ENCODE results near the gene LSM11. TPM values are rescaled to one million over a fixed set of nuclear protein-coding genes. Genes with fewer than 3 reads are reported as not detected.
"Not testable (repeated sequence)": the region's sequence is repeated elsewhere in the genome, so short reads cannot be mapped to it uniquely, and the experiment has no call there.

Gene LSM11
- total RNA-seq, 1 experiment from 2014 or later: 10.9 TPM

DNA sequence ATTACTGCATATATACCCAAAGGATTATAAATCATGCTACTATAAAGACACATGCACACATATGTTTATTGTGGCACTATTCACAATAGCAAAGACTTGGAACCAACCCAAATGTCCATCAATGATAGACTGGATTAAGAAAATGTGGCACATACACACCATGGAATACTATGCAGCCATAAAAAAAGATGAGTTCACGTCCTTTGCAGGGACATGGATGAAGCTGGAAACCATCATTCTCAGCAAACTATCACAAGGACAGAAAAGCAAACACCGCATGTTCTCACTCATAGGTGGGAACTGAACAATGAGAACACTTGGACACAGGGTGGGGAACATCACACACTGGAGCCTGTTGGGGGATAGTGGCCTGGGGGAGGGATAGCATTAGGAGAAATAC is 16.9 kb upstream of the LSM11 start:
- not testable (repeated sequence) for H3K4me3 ChIP-seq; H3K27ac ChIP-seq; H3K36me3 ChIP-seq; DNase-seq; H3K27me3 ChIP-seq; H3K9me3 ChIP-seq (replicated peaks); H3K4me1 ChIP-seq

DNA sequence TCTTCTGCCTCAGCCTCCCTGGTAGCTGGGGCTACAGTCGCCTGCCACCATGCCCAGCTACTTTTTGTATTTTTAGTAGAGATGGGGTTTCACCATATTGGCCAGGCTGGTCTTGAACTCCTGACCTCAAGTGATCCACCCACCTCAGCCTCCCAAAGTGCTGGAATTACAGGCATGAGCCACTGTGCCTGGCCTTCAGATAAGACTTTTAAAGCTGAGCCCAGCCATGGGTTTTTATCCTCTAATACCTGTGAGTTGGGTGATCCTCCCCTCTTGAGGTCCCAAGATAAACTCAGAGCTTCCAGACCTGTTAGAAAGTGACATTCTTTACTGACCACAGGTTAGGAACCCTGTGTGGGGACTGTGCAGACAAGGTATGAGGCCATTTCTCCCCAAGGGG is 15.7 kb upstream of the LSM11 start:
- H3K27ac ChIP-seq; H3K4me1 ChIP-seq; H3K27me3 ChIP-seq; DNase-seq; H3K36me3 ChIP-seq; H3K4me3 ChIP-seq; H3K9me3 ChIP-seq (replicated peaks): not testable (repeated sequence)

DNA sequence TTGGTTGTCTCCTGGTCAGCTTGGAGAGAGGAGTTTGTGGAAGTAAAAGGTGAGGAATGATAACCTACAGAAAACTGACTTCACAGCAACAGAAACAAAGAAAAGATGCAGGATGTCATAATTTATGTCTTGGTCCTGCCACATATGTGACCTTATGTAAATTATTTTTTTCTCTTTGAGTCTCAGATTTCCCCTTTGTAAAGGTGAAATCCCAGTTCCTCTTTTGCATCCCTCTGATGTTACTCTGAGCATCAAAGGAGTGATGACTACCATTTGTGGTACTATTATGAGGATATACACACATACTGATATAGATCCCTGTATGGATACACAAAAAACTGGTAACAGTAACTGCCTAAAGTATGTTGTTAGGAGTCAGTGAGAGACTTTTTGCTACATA is 13.7 kb upstream of the LSM11 start:
- peaks cover 8% of the 10 kb centered on the region; the same call in 1 of the 2 replicates for H3K36me3 ChIP-seq
- peaks cover 4% of the 10 kb centered on the region; the same call in 1 of the 2 replicates for H3K4me1 ChIP-seq
- no peaks in the 10 kb centered on the region for H3K27me3 ChIP-seq
- no peak for DNase-seq
- H3K9me3 ChIP-seq (replicated peaks): no peaks in the 10 kb centered on the region; the same call in 1 of the 2 replicates
- H3K4me3 ChIP-seq: no peak overlapping the region
- H3K27ac ChIP-seq: no peak overlapping the region

DNA sequence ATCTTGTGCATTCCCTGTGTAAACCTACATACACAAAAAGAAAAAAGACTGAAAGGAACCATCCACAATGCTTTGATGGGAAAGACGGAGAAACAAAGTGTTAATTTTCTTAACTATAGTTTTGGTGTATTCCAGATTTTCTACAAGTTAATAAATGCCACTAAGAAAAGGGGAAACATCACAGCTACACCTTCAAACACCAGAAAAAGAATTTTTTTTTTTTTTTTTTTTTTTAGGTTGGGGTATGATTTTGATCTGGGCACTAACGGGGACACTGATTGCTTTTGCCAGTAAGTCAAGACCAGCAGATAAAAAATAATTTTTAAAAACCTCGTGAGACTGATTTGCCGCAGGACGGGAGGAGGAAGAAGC is 12.6 kb upstream of the LSM11 start:
- Histone ChIP-seq H3K4me1 (peaks cover 4% of the 10 kb centered on the region; the same call in 1 of the 2 replicates), H3K9me3 (replicated peaks) (no peaks in the 10 kb centered on the region; the same call in 1 of the 2 replicates), H3K27ac (peak overlapping the region; percentile 59), H3K36me3 (peaks cover 12% of the 10 kb centered on the region; the same call in 1 of the 2 replicates), H3K27me3 (no peaks in the 10 kb centered on the region), H3K4me3 (peak overlapping the region; percentile 69)
- DNase-seq: no peak

DNA sequence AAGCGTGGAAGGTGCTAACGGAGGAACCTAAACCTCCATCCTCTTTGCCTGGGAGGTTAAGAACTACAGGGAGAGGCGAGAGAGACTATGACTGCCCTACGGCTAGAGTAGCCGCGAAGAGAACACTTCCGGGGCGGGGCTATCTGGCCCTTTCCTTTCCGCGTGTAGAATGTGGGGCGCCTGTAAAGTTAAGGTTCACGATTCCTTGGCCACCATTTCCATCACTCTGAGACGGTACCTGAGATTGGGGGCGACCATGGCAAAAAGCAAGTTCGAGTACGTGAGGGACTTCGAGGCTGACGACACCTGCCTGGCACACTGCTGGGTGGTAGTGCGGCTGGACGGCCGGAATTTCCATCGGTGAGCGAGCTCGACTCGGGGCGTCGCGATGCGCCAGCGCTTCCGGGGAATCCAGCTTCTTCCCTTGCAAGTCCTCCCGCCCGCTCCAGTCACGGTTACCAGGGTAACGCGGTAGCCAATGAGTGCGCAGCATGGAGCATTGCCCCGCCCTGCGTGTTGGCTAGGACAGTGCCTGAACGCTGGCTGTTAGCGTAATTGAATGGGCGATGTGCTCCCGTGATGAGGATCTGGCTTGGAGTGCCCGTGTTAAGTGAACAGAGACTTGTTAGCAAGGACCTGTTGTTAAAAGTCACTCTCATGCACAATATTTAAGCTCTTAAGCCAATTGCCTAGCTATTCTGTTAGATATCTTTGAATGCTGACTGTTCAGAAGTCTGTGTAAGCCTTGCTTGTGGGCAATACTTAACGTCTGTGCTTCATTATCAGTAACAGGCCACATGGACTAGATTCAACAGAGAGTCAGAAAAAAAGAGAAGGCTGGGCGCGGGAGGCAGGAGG is 12.0 kb upstream of the LSM11 start, which contains the start of gene THG1L:
Gene THG1L, plus strand, starts transcription at position 149 of the 858 bp plus-strand sequence. Its CDS starts 21 bp downstream, at position 170.
- Histone ChIP-seq H3K27ac (peak within 1 kb of the TSS; percentile 59), H3K9me3 (replicated peaks) (no peaks in the 10 kb centered on the region; the same call in 1 of the 2 replicates), H3K4me3 (peak within 1 kb of the TSS; percentile 69), H3K36me3 (peaks cover 15% of the 10 kb centered on the region; the same call in 1 of the 2 replicates), H3K4me1 (peaks cover 4% of the 10 kb centered on the region; the same call in 1 of the 2 replicates), H3K27me3 (no peaks in the 10 kb centered on the region)
- DNase-seq: peak; percentile 99

DNA sequence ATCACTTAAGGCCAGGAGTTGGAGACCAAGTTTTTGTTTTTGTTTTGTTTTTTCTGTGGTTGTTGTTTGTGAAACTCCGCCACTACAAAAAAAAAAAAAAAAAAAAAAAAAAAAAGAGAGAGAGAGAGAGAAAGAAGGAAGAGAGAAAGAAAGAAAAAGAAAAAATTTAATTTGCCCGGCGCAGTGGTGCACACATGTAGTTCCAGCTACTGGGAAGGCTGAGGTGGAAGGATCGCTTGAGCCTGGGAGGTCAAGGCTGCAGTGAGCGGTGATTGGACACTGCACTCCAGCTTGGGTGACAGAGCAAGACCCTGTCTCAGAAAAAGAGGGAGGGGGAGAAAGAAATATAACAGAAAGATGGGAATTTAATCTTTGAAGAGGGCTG is 11.4 kb upstream of the LSM11 start:
- no peak overlapping the region for H3K27ac ChIP-seq
- H3K4me1 ChIP-seq: peaks cover 4% of the 10 kb centered on the region; the same call in 1 of the 2 replicates
- no peak overlapping the region; the same call in 1 of the 2 replicates for H3K4me3 ChIP-seq
- H3K36me3 ChIP-seq: peaks cover 19% of the 10 kb centered on the region; the same call in 1 of the 2 replicates
- no peaks in the 10 kb centered on the region for H3K9me3 ChIP-seq (replicated peaks)
- DNase-seq: no peak
- no peaks in the 10 kb centered on the region for H3K27me3 ChIP-seq

DNA sequence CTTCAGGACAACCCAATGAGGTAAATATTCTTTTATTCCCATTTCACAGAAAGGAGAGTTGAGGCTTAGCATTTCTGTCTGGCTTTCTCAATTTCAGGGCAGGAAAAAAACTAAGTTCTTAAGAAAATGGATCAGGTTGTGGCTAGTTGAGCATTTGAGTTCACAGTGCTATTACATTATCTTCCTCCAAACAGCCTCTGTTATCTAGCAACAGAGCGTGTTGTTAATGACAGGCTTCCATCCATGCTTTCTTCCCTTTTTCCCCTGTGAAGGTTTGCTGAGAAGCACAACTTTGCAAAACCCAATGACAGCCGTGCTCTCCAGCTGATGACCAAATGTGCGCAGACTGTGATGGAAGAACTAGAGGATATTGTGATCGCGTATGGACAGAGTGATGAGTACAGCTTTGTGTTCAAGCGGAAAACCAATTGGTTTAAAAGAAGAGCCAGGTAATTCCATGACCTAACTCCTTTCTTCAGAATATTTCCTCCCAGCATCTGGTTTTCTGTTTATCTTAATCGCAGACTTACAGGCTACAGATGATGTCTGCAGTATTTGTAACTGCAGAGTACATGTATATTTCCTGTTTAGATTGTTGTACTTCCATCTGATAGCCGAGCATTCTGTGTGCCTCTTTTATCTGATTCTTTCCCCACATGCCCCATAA is 10.8 kb upstream of the LSM11 start:
- no peak for DNase-seq
- no peaks in the 10 kb centered on the region for H3K9me3 ChIP-seq (replicated peaks)
- peaks cover 4% of the 10 kb centered on the region; the same call in 1 of the 2 replicates for H3K4me1 ChIP-seq
- H3K36me3 ChIP-seq: peaks cover 19% of the 10 kb centered on the region; the same call in 1 of the 2 replicates
- H3K27me3 ChIP-seq: no peaks in the 10 kb centered on the region
- no peak overlapping the region for H3K4me3 ChIP-seq
- H3K27ac ChIP-seq: no peak overlapping the region

DNA sequence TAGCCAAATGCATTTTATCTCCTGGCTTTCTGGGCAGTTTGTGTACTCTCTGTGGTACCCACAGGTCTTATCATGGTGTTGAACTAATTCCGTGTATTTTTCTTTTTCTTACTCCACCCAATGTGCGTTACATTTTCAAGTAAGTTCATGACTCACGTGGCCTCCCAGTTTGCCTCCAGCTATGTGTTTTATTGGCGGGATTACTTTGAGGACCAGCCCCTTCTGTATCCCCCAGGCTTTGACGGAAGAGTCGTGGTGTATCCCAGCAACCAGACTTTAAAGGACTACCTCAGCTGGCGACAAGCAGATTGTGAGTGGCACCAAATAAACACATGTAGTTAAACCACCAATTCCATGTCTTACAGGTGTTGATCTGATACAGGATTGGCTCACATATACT is 9.1 kb upstream of the LSM11 start:
- Histone ChIP-seq H3K4me1 (peaks cover 4% of the 10 kb centered on the region; the same call in 1 of the 2 replicates), H3K36me3 (peaks cover 28% of the 10 kb centered on the region), H3K9me3 (replicated peaks) (no peaks in the 10 kb centered on the region), H3K27ac (no peak overlapping the region), H3K27me3 (no peaks in the 10 kb centered on the region), H3K4me3 (no peak overlapping the region)
- DNase-seq: no peak

DNA sequence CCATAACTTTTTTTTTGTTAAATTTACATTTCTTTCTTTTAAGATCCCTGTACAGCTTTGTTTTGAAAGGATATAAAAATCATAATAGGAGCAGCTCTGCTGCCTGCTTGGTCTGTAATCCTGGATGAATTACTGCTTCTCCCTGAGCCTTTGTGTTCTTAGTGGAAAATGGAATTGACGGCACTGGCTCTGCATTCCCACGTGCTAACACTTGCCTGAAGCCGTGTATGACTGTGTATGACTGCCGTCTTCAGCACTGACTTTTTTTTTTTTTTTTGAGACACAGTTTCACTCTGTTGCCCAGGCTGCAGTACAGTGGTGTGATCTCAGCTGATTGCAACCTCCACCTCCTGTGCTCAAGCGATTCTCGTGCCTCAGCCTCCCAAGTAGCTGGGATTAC is 7.5 kb upstream of the LSM11 start:
- Histone ChIP-seq H3K27ac (no peak overlapping the region), H3K36me3 (peaks cover 36% of the 10 kb centered on the region), H3K27me3 (no peaks in the 10 kb centered on the region), H3K9me3 (replicated peaks) (no peaks in the 10 kb centered on the region), H3K4me3 (no peak overlapping the region), H3K4me1 (peaks cover 4% of the 10 kb centered on the region; the same call in 1 of the 2 replicates)
- no peak for DNase-seq

DNA sequence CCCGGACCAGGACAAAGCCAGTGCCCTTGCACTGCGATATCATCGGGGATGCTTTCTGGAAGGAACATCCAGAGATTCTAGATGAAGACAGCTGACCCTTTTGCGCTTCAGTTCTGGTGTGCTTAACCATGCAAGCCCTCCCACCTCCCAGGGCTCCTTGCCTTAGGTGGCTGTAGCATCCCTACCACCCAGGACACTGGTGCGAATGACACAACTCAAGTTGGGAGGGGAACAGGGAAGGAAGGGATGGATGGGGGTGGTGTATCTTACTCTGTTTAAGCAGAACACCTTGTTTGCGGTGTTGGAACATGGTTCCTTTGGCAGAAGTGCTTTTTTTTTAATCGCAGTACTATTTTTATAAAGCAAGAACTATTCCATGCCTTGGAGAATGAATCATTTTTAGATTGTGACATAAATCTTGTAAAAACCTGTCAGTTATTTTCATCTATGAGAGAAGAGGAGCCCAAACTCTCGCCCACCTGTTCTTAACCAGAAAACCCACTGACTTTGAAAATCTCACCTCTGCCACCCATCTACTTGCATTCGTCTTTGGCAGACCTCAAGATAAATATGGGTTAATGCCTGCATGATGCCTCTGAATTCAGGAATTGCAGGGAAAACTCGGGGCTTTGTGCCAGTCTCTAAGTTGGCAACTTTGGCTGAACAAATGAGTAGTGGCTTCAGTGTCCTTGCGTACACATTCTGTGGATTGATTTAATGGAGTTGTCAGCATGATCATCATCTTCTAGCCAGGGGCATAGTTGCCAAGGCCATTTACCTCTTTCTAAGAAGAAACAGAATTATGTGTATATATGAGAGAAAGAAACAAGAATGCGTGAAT is 3.9 kb upstream of the LSM11 start:
- Histone ChIP-seq H3K27ac (no peak overlapping the region), H3K4me3 (no peak overlapping the region), H3K36me3 (peaks cover 28% of the 10 kb centered on the region), H3K27me3 (no peaks in the 10 kb centered on the region), H3K9me3 (replicated peaks) (no peaks in the 10 kb centered on the region), H3K4me1 (peaks cover 7% of the 10 kb centered on the region; the same call in 1 of the 2 replicates)
- no peak for DNase-seq

DNA sequence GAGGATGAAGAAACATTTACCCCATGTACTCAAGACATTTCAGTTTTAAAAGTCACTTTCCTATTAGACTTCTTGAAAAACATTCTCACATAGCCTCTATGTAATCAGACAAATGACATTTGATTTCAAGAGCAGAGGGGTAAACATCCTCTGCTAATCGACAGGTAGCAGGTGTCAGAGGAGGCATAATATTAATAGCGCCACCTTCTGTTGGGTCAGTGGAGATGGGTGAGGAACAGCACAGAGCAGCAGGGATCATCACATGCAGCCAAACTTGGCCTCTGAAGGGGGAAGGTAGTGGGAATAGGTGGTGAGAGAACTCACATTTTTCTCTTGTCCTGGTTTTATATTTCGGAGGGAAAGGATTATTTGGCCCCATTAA is 3.3 kb upstream of the LSM11 start:
- Histone ChIP-seq H3K4me3 (no peak overlapping the region), H3K36me3 (peaks cover 27% of the 10 kb centered on the region), H3K27ac (no peak overlapping the region), H3K27me3 (no peaks in the 10 kb centered on the region), H3K9me3 (replicated peaks) (no peaks in the 10 kb centered on the region), H3K4me1 (peaks cover 7% of the 10 kb centered on the region; the same call in 1 of the 2 replicates)
- peak; percentile 29 to 69 for DNase-seq

DNA sequence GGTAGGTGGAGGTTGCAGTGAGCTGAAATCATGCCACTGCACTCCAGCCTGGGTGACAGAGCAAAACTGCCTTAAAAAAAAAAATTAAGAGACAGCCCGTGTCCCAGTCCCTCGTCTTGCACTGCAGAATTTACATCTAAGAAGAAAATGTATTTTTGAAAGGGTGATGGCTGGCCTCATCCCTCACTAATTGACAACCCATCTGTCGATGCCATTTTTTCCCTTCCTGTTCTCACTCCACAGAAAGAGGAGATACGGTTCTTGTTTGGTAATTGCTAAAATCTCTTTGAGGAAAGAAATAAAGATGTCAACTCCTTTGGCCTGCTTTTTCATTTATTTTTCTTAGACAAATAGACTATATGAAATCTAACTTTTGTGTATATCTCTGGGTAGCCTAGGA is 2.4 kb upstream of the LSM11 start:
- 0 out of 2 replicates have a peak overlapping the region, but pooled peaks have one; percentile 7 for H3K27ac ChIP-seq
- DNase-seq: no peak
- peaks cover 23% of the 10 kb centered on the region for H3K36me3 ChIP-seq
- no peak overlapping the region for H3K4me3 ChIP-seq
- no peaks in the 10 kb centered on the region for H3K27me3 ChIP-seq
- H3K4me1 ChIP-seq: peaks cover 7% of the 10 kb centered on the region; the same call in 1 of the 2 replicates
- no peaks in the 10 kb centered on the region for H3K9me3 ChIP-seq (replicated peaks)

DNA sequence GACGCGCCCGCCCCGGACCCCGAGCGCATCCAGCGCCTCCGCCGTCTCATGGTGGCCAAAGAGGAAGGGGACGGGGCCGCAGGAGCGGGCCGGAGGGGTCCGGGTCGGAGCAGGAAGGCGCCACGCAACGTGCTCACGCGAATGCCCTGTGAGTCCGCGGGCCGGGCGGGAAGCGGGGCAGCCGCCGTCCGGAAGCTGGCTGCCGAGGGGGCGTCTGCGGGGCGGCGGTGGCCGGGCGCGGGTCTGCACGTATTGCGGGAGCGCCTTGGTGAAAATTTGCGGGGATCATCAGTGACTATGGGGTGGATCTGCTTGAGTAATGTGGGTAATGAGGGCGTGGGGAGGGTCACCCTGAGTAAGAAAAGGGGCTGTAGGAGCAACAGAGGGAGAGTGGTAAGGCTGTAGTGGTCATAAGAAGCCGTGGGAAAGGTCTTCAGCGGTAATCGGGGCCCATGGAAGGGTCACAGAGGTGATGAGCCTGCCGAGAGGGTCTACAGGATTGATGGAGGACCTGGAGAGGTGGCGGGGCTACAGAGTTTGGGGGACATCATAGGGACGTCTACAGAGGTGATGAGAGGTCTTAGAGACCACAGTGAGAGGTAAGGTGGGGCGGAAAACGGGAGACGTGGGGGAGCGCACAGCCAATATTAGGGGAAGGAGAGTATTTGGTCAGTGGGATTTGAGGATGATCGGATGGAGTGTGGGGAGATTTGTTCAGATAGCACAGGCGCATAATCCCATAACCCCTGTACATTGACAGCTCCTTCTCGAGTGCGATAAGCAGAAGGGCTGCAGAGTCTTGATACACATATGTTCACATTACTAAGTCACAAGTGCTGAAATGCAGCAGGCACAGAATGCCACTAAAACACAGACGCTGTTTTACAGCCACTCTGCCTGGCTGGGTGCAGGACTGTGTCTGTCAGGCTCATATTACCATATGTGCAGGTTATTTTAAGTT is 819 bp downstream of the LSM11 start:
- no peaks in the 10 kb centered on the region for H3K27me3 ChIP-seq
- peak overlapping the region; percentile 79 for H3K4me3 ChIP-seq
- peak overlapping the region; percentile 41 for H3K27ac ChIP-seq
- H3K9me3 ChIP-seq (replicated peaks): no peaks in the 10 kb centered on the region
- H3K36me3 ChIP-seq: peaks cover 9% of the 10 kb centered on the region; the same call in 1 of the 2 replicates
- H3K4me1 ChIP-seq: peaks cover 9% of the 10 kb centered on the region; the same call in 1 of the 2 replicates
- peak; percentile 36 to 40 for DNase-seq

All from SJCRH30 (cell line).